BLaER1 (cell line): ENCODE measurements around the gene CIART.

Source experiments
- H3K27ac ChIP-seq: shearing (Covaris generic); formaldehyde crosslinking; 2 replicates; pipeline ENCODE4 v1.8.1; 2022
- H3K27me3 ChIP-seq: shearing (Covaris generic); formaldehyde crosslinking; 2 replicates; pipeline ENCODE4 v1.8.1; 2022
- H3K36me3 ChIP-seq: shearing (Covaris generic); formaldehyde crosslinking; 2 replicates; pipeline ENCODE4 v1.8.1; 2022
- H3K4me1 ChIP-seq: shearing (Covaris generic); formaldehyde crosslinking; 2 replicates; pipeline ENCODE4 v1.8.1; 2022
- H3K4me2 ChIP-seq: shearing (Covaris generic); formaldehyde crosslinking; 2 replicates; pipeline ENCODE4 v1.8.1; 2022
- H3K4me3 ChIP-seq: shearing (Covaris generic); formaldehyde crosslinking; 2 replicates; pipeline ENCODE4 v1.8.1; 2022
- H3K9ac ChIP-seq: shearing (Covaris generic); formaldehyde crosslinking; 2 replicates; pipeline ENCODE4 v1.8.1; 2022
- H3K9me3 ChIP-seq: shearing (Covaris generic); formaldehyde crosslinking; 2 replicates; pipeline ENCODE4 v1.8.1; 2022
- H4K20me1 ChIP-seq: shearing (Covaris generic); formaldehyde crosslinking; 2 replicates; pipeline ENCODE4 v1.8.1; 2022
- Cebpa-rat ChIP-seq: shearing (Covaris generic); IDR thresholded peaks from 2 replicates; pipeline ENCODE4 v1.8.1; 2022

Gene CIART

GRCh38 chr1:150237746-150238145 is 44.6 kb upstream of the CIART start:
- H3K4me3 ChIP-seq: no peak overlapping the region
- no peak overlapping the region for H3K9ac ChIP-seq
- H3K27me3 ChIP-seq: no peaks in the 10 kb centered on the region
- H3K36me3 ChIP-seq: no peaks in the 10 kb centered on the region
- TF ChIP-seq Cebpa-rat: no peak
- no peaks in the 10 kb centered on the region for H3K9me3 ChIP-seq
- peaks cover 25% of the 10 kb centered on the region for H3K4me1 ChIP-seq
- H3K4me2 ChIP-seq: peak overlapping the region; percentile 81; the same call in 1 of the 2 replicates
- H4K20me1 ChIP-seq: no peaks in the 10 kb centered on the region; the same call in 1 of the 2 replicates
- H3K27ac ChIP-seq: no peak overlapping the region

- no peak overlapping the region for H3K27ac ChIP-seq
- H3K27me3 ChIP-seq: no peaks in the 10 kb centered on the region
- no peak overlapping the region for H3K4me2 ChIP-seq
- H4K20me1 ChIP-seq: no peaks in the 10 kb centered on the region
- no peak for TF ChIP-seq Cebpa-rat
- no peak overlapping the region for H3K9ac ChIP-seq
- H3K4me1 ChIP-seq: no peaks in the 10 kb centered on the region
- H3K4me3 ChIP-seq: no peak overlapping the region
- no peaks in the 10 kb centered on the region for H3K9me3 ChIP-seq
- no peaks in the 10 kb centered on the region for H3K36me3 ChIP-seq
These were observed 39.4 kb upstream of the CIART start for GRCh38 chr1:150243003-150243402.

- H3K4me3 ChIP-seq: no peak overlapping the region
- H3K27me3 ChIP-seq: no peaks in the 10 kb centered on the region
- TF ChIP-seq Cebpa-rat: no peak
- no peaks in the 10 kb centered on the region for H4K20me1 ChIP-seq
- H3K9me3 ChIP-seq: no peaks in the 10 kb centered on the region
- H3K4me1 ChIP-seq: no peaks in the 10 kb centered on the region
- H3K27ac ChIP-seq: no peak overlapping the region
- H3K4me2 ChIP-seq: no peak overlapping the region
- no peak overlapping the region for H3K9ac ChIP-seq
- H3K36me3 ChIP-seq: no peaks in the 10 kb centered on the region
These were observed 32.4 kb upstream of the CIART start for GRCh38 chr1:150249936-150250335.

DNA sequence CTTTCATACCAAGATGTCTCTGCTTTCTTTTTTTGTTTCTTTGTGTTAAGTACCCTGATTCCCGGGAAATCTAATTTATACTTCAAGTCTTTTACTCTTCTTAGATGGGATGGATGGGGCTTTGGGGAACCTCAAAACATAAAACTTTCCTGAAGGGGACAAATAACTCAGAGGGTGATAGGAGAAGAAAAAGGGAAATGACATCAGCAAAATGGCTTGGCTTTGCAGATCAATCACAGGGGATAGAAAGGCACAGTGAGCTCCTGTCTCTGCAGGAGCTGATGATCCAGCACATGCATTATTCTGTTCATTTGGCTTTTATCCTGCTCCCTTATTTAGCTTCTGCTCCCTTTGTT is 26.2 kb upstream of the CIART start:
- Histone ChIP-seq H3K4me1 (peaks cover 27% of the 10 kb centered on the region), H3K9me3 (no peaks in the 10 kb centered on the region), H3K36me3 (no peaks in the 10 kb centered on the region), H4K20me1 (no peaks in the 10 kb centered on the region), H3K27me3 (peaks cover 29% of the 10 kb centered on the region), H3K4me2 (peak overlapping the region; percentile 65), H3K4me3 (no peak overlapping the region), H3K27ac (no peak overlapping the region), H3K9ac (0 out of 2 replicates have a peak overlapping the region, but pooled peaks have one; percentile 3)
- no peak for TF ChIP-seq Cebpa-rat

DNA sequence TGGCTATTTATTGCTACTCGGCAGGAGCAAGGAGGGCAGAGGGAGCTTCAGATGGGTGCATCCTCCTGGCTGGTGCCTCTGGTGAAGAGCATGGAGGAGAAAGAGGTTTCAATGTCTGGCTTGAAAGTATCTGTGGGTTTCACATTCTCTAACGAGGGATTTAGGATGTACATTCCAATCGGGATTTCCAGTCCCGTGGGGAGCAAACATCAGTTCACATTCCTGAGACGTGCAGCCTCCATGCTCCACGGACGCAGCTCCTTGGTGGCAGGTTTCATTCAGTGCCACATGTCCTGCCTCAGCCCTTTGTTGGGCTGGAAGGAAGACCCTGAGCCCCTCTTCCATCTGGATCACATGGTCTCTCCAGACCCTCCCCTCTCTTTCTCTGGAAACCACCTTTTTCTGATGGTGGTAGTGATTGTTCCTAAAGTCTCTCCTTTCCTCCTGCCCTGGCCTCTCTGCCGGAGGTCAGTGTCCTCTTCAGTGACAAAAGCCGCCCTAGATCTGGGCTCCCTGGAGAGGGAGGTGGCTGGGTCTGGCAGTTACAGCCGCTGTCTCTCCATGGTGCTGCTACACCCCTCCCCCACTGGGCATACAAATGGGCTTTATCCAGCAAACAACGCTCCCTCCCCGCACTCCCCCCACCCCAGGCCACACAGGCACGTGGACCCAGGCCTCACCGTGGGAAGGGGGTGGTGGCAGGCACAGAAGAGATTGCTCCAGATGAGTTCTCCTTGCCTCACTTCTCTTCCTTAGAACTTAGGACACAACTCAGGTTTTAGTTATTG is 25.6 kb upstream of the CIART start:
- Histone ChIP-seq H3K27ac (no peak overlapping the region), H3K27me3 (peaks cover 29% of the 10 kb centered on the region), H3K36me3 (no peaks in the 10 kb centered on the region), H3K9me3 (no peaks in the 10 kb centered on the region), H3K4me1 (peaks cover 27% of the 10 kb centered on the region), H3K4me2 (peak overlapping the region; percentile 65), H4K20me1 (no peaks in the 10 kb centered on the region), H3K9ac (0 out of 2 replicates have a peak overlapping the region, but pooled peaks have one; percentile 3), H3K4me3 (no peak overlapping the region)
- no peak for TF ChIP-seq Cebpa-rat

- Histone ChIP-seq H3K9ac (0 out of 2 replicates have a peak within 1 kb of the TSS, but pooled peaks have one; percentile 12), H3K36me3 (no peaks in the 10 kb centered on the region), H4K20me1 (no peaks in the 10 kb centered on the region), H3K4me3 (no peak within 1 kb of the TSS), H3K4me2 (peak within 1 kb of the TSS; percentile 65), H3K4me1 (peaks cover 33% of the 10 kb centered on the region), H3K9me3 (no peaks in the 10 kb centered on the region), H3K27me3 (peaks cover 29% of the 10 kb centered on the region), H3K27ac (no peak within 1 kb of the TSS)
- TF ChIP-seq Cebpa-rat: no peak
These were observed 24.4 kb upstream of the CIART start, which contains the start of gene CA14 for GRCh38 chr1:150257624-150258585. Gene CA14, plus strand, starts transcription at chr1:150257774. Its CDS starts 355 bp downstream, at chr1:150258129.

DNA sequence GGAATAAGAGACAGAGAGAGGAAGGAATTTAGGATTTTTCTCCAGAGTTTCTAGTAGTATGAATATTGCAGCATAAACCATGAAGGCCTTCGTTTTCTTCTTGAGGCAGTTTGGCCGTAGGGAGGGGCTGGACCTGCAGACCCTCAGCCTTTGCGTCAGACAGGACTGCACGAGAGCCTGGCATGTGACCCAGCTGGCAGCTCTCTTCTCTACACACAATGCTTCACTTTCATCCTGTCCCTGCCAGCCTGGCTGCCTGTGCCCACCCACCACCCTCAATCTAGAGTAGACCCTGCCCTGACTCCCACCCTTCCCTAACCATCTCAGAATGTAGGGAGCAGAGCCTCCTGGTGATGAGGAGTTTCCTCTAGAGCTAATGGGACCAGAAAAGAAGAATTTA is 23.1 kb upstream of the CIART start:
- TF ChIP-seq Cebpa-rat: no peak
- Histone ChIP-seq H3K27ac (no peak overlapping the region), H3K27me3 (peaks cover 29% of the 10 kb centered on the region), H4K20me1 (no peaks in the 10 kb centered on the region), H3K4me2 (no peak overlapping the region), H3K36me3 (peaks cover 5% of the 10 kb centered on the region), H3K9ac (no peak overlapping the region), H3K4me1 (peaks cover 40% of the 10 kb centered on the region), H3K9me3 (no peaks in the 10 kb centered on the region), H3K4me3 (no peak overlapping the region)

GRCh38 chr1:150259758-150260669 is 22.3 kb upstream of the CIART start:
- no peaks in the 10 kb centered on the region for H3K9me3 ChIP-seq
- no peak overlapping the region for H3K9ac ChIP-seq
- H3K27ac ChIP-seq: no peak overlapping the region
- TF ChIP-seq Cebpa-rat: no peak
- H3K36me3 ChIP-seq: peaks cover 13% of the 10 kb centered on the region
- H3K27me3 ChIP-seq: peaks cover 29% of the 10 kb centered on the region
- H4K20me1 ChIP-seq: no peaks in the 10 kb centered on the region
- no peak overlapping the region for H3K4me3 ChIP-seq
- no peak overlapping the region for H3K4me2 ChIP-seq
- H3K4me1 ChIP-seq: peaks cover 40% of the 10 kb centered on the region

DNA sequence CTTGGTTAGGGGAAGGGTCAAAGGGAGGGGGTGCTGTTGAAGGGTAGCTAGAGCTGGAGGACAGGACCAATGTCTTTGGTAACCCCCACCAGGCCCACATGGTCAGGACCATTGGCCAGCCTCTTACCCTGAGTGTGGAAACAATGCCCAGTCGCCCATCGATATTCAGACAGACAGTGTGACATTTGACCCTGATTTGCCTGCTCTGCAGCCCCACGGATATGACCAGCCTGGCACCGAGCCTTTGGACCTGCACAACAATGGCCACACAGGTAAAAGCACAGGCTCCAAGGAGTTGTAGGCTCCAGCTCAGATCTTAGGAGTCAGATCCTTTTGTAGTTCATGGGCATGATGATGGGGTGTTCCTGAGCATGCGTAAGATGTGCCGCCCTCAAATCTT is 21.0 kb upstream of the CIART start:
- Histone ChIP-seq H3K36me3 (peaks cover 26% of the 10 kb centered on the region), H4K20me1 (no peaks in the 10 kb centered on the region; the same call in 1 of the 2 replicates), H3K9ac (no peak overlapping the region), H3K4me3 (no peak overlapping the region), H3K4me2 (no peak overlapping the region), H3K9me3 (no peaks in the 10 kb centered on the region), H3K27ac (no peak overlapping the region), H3K4me1 (peaks cover 30% of the 10 kb centered on the region), H3K27me3 (peaks cover 27% of the 10 kb centered on the region)
- no peak for TF ChIP-seq Cebpa-rat
